Endodermal cell (in vitro differentiated cells): ENCODE results near the gene MKS1. TPM values are rescaled to one million over a fixed set of nuclear protein-coding genes. Genes with fewer than 3 reads are reported as not detected.

ENCODE experiments used
- DNase-seq: peaks from one replicate; pipeline ENCODE4 v3.0.0-alpha.2; 2017
- H3K27ac ChIP-seq: 2 replicates; pipeline ENCODE4 v1.5.1; 2013; ENCODE audit warnings: mild to moderate bottlenecking, low read depth, low read length, moderate library complexity
- H3K27me3 ChIP-seq: 2 replicates; pipeline ENCODE4 v1.6.1; 2013; ENCODE audit warnings: mild to moderate bottlenecking, low read length, moderate library complexity; ENCODE audit not compliant: insufficient read depth, control insufficient read depth, poor library complexity, severe bottlenecking
- H3K36me3 ChIP-seq: 2 replicates; pipeline ENCODE4 v1.7.0; 2013; ENCODE audit warnings: mild to moderate bottlenecking, low read length, moderate library complexity; ENCODE audit not compliant: control insufficient read depth, insufficient read depth
- H3K4me1 ChIP-seq: one replicate; pipeline ENCODE4 v1.7.0; 2013; ENCODE audit warnings: low read length; ENCODE audit not compliant: control insufficient read depth, insufficient read depth
- H3K4me3 ChIP-seq: 2 replicates; pipeline ENCODE4 v1.5.1; 2013; ENCODE audit warnings: mild to moderate bottlenecking, low read length, moderate library complexity
- H3K9ac ChIP-seq: 2 replicates; pipeline ENCODE4 v1.6.1; 2013; ENCODE audit warnings: mild to moderate bottlenecking, low read length, moderate library complexity; ENCODE audit not compliant: poor library complexity, severe bottlenecking; ENCODE audit errors: extremely low read depth
- H3K9me3 ChIP-seq: 2 replicates; pipeline ENCODE4 v1.6.1; 2013; ENCODE audit warnings: mild to moderate bottlenecking, low read length, moderate library complexity; ENCODE audit not compliant: control insufficient read depth
- H3K27ac Mint-ChIP-seq: 2 replicates; pipeline ENCODE4 v1.8.0; 2020; ENCODE audit warnings: mixed read lengths
- H3K27me3 Mint-ChIP-seq: 2 replicates; pipeline ENCODE4 v1.8.0; 2021; ENCODE audit warnings: mild to moderate bottlenecking, mixed read lengths; ENCODE audit not compliant: insufficient read depth
- H3K36me3 Mint-ChIP-seq: 2 replicates; pipeline ENCODE4 v1.8.0; 2020; ENCODE audit warnings: low read depth, mixed read lengths
- H3K4me1 Mint-ChIP-seq: 2 replicates; pipeline ENCODE4 v1.8.0; 2020; ENCODE audit warnings: mixed read lengths
- H3K4me3 Mint-ChIP-seq: 2 replicates; pipeline ENCODE4 v1.8.0; 2020; ENCODE audit warnings: mild to moderate bottlenecking, moderate library complexity, mixed read lengths
- H3K9me3 Mint-ChIP-seq: 2 replicates; pipeline ENCODE4 v1.8.0; 2020; ENCODE audit warnings: mild to moderate bottlenecking, mixed read lengths
- CTCF ChIP-seq: fragments of 200-600 bp; sonication (generic); conservative IDR thresholded peaks from 2 replicates; pipeline ENCODE4 v1.5.0; 2021; ENCODE audit warnings: antibody characterized with exemption, mild to moderate bottlenecking
- WGBS, 2 experiments: methylation state at CpG; one replicate each; pipeline versions ENCODE4 v1.1.5 to v1.1.7; 2013; ENCODE audit warnings: missing lambda C conversion rate in 2 of 2, mixed read lengths in 1 of 2; ENCODE audit not compliant: insufficient coverage in 1 of 2, insufficient read length in 1 of 2; 5-methylcytosine and 5-hydroxymethylcytosine counted together
- total RNA-seq, 2 donors: library from RNA; stranded (reverse); fragmentation: NEBNext Ultra II Directional in 1 of 2; extraction: Animal tissue kit (Norgen Biotek cat#: 25700) in 1 of 2; gene quantifications; 2 replicates in 1 of 2; 3 replicates in 1 of 2; pipeline ENCODE4 v1.2.1, GENCODE V29; 2021

Gene MKS1
- total RNA-seq, 2 donors from 2014 or later: 31.8 to 32.2 TPM

GRCh38 chr17:58265271-58265670 lies 46.2 kb upstream of the MKS1 start:
- no peaks in the 10 kb centered on the region for H3K9me3 ChIP-seq
- Mint-ChIP-seq H3K4me1 (no peaks in the 10 kb centered on the region), H3K36me3 (no peaks in the 10 kb centered on the region), H3K9me3 (peaks cover 3% of the 10 kb centered on the region), H3K27ac (no peak overlapping the region), H3K27me3 (peaks cover 54% of the 10 kb centered on the region), H3K4me3 (no peak overlapping the region)
- no peak for DNase-seq
- H3K36me3 ChIP-seq: no peaks in the 10 kb centered on the region
- H3K9ac ChIP-seq: no peak overlapping the region
- H3K4me1 ChIP-seq: no peaks in the 10 kb centered on the region
- no peak overlapping the region for H3K27ac ChIP-seq
- no peak for TF ChIP-seq CTCF
- peaks cover 50% of the 10 kb centered on the region for H3K27me3 ChIP-seq
- no peak overlapping the region for H3K4me3 ChIP-seq
- 60 to 84% methylated on average over 1 to 4 of the region's 4 CpGs for WGBS, 2 experiments

GRCh38 chr17:58264407-58265103 lies 45.5 kb upstream of the MKS1 start:
- Mint-ChIP-seq H3K4me1 (no peaks in the 10 kb centered on the region), H3K27me3 (peaks cover 60% of the 10 kb centered on the region), H3K27ac (no peak overlapping the region), H3K4me3 (no peak overlapping the region), H3K36me3 (no peaks in the 10 kb centered on the region), H3K9me3 (peaks cover 3% of the 10 kb centered on the region)
- DNase-seq: peak; percentile 13
- H3K9me3 ChIP-seq: no peaks in the 10 kb centered on the region
- 76 to 83% methylated on average over 4 to 6 of the region's 6 CpGs for WGBS, 2 experiments
- H3K4me1 ChIP-seq: no peaks in the 10 kb centered on the region
- TF ChIP-seq CTCF: no peak
- H3K27me3 ChIP-seq: peaks cover 57% of the 10 kb centered on the region
- no peak overlapping the region for H3K27ac ChIP-seq
- no peak overlapping the region for H3K9ac ChIP-seq
- H3K36me3 ChIP-seq: no peaks in the 10 kb centered on the region
- H3K4me3 ChIP-seq: no peak overlapping the region

- Histone ChIP-seq H3K9ac (no peak overlapping the region), H3K4me1 (no peaks in the 10 kb centered on the region), H3K27ac (no peak overlapping the region), H3K4me3 (no peak overlapping the region), H3K36me3 (no peaks in the 10 kb centered on the region), H3K9me3 (no peaks in the 10 kb centered on the region), H3K27me3 (peaks cover 65% of the 10 kb centered on the region)
- Mint-ChIP-seq H3K9me3 (peaks cover 3% of the 10 kb centered on the region), H3K27me3 (peaks cover 67% of the 10 kb centered on the region), H3K4me3 (no peak overlapping the region), H3K4me1 (no peaks in the 10 kb centered on the region), H3K36me3 (no peaks in the 10 kb centered on the region), H3K27ac (no peak overlapping the region)
- no CpG with 5 or more reads among the region's 1 CpG for WGBS, 2 experiments
- DNase-seq: peak; percentile 43
- TF ChIP-seq CTCF: no peak
Measured at GRCh38 chr17:58263773-58264172, 44.7 kb upstream of the MKS1 start.
